Measurements from ENCODE around the gene PPP1CC. TPM values are rescaled to one million over a fixed set of nuclear protein-coding genes. Genes with fewer than 3 reads are reported as not detected.
A peak's percentile ranks its signal among the peaks of the same experiment; 100 is the strongest.
"Not testable (repeated sequence)": the region's sequence is repeated elsewhere in the genome, so short reads cannot be mapped to it uniquely, and the experiment has no call there.

PPP1CC gene
- total RNA-seq, 1 donor from 2014 or later, result 112 TPM

GRCh38 chr12:110754101-110754793, 11.6 kb upstream of the PPP1CC start:
- DNase-seq (ENCODE audit: low read depth in 2 of 2), result no peak

GRCh38 chr12:110750784-110751461, 8.2 kb upstream of the PPP1CC start:
- no peak for DNase-seq (ENCODE audit: low read depth in 2 of 2)

- DNase-seq (ENCODE audit: low read depth in 2 of 2), result no peak
Measured at GRCh38 chr12:110746550-110746949, 3.9 kb upstream of the PPP1CC start.

GRCh38 chr12:110745542-110746284, 3.0 kb upstream of the PPP1CC start:
- no peak for DNase-seq (ENCODE audit: low read depth in 2 of 2)

GRCh38 chr12:110744601-110745264, 2.0 kb upstream of the PPP1CC start:
- no peak for DNase-seq (ENCODE audit: low read depth in 2 of 2)

GRCh38 chr12:110744151-110744571, 1.5 kb upstream of the PPP1CC start:
- peak in 1 of 2 donors; percentile 31 for DNase-seq (ENCODE audit: low read depth in 2 of 2)

GRCh38 chr12:110743571-110744093, 941 bp upstream of the PPP1CC start:
- DNase-seq (ENCODE audit: low read depth in 2 of 2), result peak in 1 of 2 donors; percentile 44

- DNase-seq (ENCODE audit: low read depth in 2 of 2), result no peak
Measured at GRCh38 chr12:110742096-110742717, 484 bp downstream of the PPP1CC start.

- DNase-seq (ENCODE audit: low read depth in 2 of 2), result peak in 1 of 2 donors; percentile 45
Measured at GRCh38 chr12:110741341-110742095, 1.2 kb downstream of the PPP1CC start.

GRCh38 chr12:110739894-110740293, 2.8 kb downstream of the PPP1CC start:
- no peak for DNase-seq (ENCODE audit: low read depth in 2 of 2)

- DNase-seq (ENCODE audit: low read depth in 2 of 2), result no peak
Measured at GRCh38 chr12:110739488-110739887, 3.2 kb downstream of the PPP1CC start.

- no peak for DNase-seq (ENCODE audit: low read depth in 2 of 2)
Measured at GRCh38 chr12:110737532-110737931, 5.2 kb downstream of the PPP1CC start.

GRCh38 chr12:110737016-110737415, 5.7 kb downstream of the PPP1CC start:
- DNase-seq (ENCODE audit: low read depth in 2 of 2), result not testable (repeated sequence)

GRCh38 chr12:110733900-110734299, 8.8 kb downstream of the PPP1CC start:
- DNase-seq (ENCODE audit: low read depth in 2 of 2), result no peak

- DNase-seq (ENCODE audit: low read depth in 2 of 2), result peak in 1 of 2 donors; percentile 27
Measured at GRCh38 chr12:110733089-110733715, 9.5 kb downstream of the PPP1CC start.

- no peak for DNase-seq (ENCODE audit: low read depth in 2 of 2)
Measured at GRCh38 chr12:110732572-110732971, 10.1 kb downstream of the PPP1CC start.

- no peak for DNase-seq (ENCODE audit: low read depth in 2 of 2)
Measured at GRCh38 chr12:110731479-110731878, 11.2 kb downstream of the PPP1CC start.

- DNase-seq (ENCODE audit: low read depth in 2 of 2), result no peak
Measured at GRCh38 chr12:110728628-110729027, 14.1 kb downstream of the PPP1CC start.

- no peak for DNase-seq (ENCODE audit: low read depth in 2 of 2)
Measured at GRCh38 chr12:110726708-110727369, 15.9 kb downstream of the PPP1CC start.
